Stimulated activated naive CD8-positive, alpha-beta T cell treated with anti-CD3 and anti-CD28 coated beads, Interleukin-15, Interleukin-2, amounts not matched to agents 100 U/mL and 50 U/mL, for 24 hours (primary cell): Measurements from ENCODE around the gene FBXW7.

Source experiments
- ATAC-seq: fragments of 150-1000 bp; cut with Tn5 transposase; one replicate; pipeline ENCODE4 v1.10.0; 2021
- DNase-seq: peaks from one replicate; pipeline ENCODE4 v3.0.0; 2021

FBXW7 gene

DNA sequence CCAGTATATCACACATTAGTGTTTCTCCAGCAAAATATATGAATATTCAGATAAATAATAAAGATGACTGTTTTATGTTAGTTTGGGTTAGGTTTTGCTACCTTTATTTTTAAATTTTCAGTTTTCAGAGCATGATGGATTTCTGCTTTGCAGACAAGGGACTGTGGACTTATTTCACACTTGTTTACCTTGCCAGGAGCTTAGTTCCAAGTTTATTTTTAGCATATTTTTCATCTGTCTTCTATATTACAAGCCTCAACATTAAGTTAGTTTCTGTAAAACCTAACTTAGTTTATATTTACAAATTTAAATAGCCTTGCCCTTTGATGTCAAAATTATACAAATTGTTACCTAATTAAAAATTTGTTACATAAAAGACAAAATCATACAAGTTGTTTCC lies 163.4 kb downstream of the FBXW7 start:
- DNase-seq, result no peak
- no peak for ATAC-seq

GRCh38 chr4:152369902-152370295 lies 166.0 kb downstream of the FBXW7 start:
- no peak for DNase-seq
- no peak for ATAC-seq

GRCh38 chr4:152369203-152369901 lies 166.5 kb downstream of the FBXW7 start:
- ATAC-seq, result no peak

GRCh38 chr4:152368001-152368400 lies 167.9 kb downstream of the FBXW7 start:
- ATAC-seq, result no peak
- DNase-seq, result no peak

More at GRCh38 chr4:152369203-152369901, 166.5 kb downstream of the FBXW7 start:
- DNase-seq, result no peak

GRCh38 chr4:152364883-152365282 lies 171.0 kb downstream of the FBXW7 start:
- ATAC-seq, result no peak
- no peak for DNase-seq

DNA sequence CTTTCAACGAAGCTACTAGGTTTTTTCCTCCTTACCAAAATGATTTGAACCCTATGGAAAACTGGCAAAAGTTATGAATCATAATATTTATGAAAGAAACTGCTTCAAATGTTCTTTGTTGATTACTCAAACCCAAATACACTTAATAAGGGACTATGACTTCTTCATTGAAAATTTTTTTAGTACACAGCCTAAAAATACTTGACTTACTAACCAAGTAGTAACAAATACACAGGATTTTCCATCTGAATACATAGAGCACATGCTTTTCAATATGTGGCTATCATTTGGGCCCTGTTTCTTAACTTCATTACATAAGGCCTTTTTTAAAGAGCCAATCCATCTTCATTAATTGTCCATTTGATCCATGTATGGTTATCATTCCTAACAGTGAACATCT lies 171.5 kb downstream of the FBXW7 start:
- no peak for DNase-seq
- ATAC-seq, result no peak

DNA sequence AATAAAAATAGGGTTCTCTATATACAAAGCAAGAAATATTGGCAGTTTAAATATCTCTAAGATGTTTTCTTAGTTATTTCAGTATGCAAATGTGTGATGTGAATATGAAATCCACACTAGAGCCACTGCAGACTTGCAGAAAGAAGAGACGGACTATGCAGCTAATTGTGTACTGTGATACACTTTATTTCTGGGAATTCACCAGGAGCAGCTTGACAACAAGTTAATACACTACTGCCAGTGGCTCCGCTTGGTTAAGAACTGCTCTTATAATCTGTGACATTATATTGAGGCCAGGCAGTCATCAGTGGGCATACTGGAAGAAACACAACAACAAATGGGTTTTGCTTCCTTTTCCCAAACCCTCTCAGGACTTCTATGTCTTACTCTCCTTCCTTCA lies 172.0 kb downstream of the FBXW7 start:
- no peak for DNase-seq
- no peak for ATAC-seq

- DNase-seq (no peak), ATAC-seq (no peak)
Measured at GRCh38 chr4:152363086-152363485, 172.8 kb downstream of the FBXW7 start.

- ATAC-seq (no peak), DNase-seq (no peak)
Measured at GRCh38 chr4:152360045-152360410, 175.9 kb downstream of the FBXW7 start.

DNA sequence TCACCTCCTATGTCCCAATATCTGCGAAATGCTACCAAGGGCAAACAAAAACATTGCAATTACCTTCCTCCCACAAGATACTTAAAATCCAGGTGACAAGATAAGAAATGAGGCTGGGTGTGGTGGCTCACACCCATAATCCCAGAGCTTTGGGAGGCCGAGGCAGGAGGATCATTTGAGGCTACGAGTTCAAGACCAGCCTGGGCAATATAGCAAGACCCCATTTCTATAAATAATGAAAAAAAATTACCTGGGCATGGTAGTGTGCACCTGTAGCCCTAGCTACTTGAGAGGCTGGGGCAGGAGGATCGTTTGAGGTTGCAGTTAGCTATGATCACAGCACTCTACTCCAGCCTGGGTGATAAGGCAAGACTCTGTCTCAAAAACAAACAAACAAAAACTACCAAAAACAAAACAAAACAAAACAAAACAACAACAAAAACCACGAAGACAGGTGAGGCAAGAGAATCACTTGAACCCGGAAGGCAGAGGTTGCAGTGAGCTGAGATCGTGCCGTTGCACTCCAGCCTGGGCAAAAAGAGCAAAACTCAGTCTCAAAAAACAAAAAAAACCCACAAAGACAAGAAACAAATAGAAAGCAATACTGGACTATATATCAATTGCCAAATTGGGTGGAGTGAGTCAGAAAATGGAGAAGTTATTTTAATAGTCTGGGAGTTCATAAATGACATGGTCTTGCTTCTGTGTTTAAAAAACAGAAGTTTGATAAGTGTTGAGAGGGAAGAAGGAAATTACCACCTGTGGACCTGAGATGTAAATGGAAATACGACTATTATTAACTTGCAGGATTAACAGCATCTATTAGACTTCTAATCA lies 176.5 kb downstream of the FBXW7 start:
- DNase-seq (no peak), ATAC-seq (no peak)

DNA sequence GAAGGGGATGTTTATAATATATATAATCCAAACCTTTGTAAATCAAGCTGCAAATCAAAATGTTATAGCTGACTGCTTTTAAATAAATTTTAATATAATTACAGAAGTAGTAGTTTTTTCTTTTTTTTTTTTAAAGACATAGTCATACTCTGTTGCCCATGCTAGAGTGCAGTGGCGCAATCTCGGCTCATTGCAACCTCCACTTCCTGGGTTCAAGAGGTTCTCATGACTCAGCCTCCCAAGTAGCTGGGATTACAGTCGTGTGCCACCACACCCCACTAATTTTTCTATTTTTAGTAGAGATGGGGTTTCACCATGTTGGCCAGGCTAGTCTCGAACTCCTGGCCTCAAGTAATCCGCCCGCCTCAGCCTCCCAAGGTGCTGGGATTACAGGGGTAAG lies 178.7 kb downstream of the FBXW7 start:
- ATAC-seq, result no peak
- DNase-seq, result no peak

GRCh38 chr4:152356428-152357034 lies 179.4 kb downstream of the FBXW7 start:
- DNase-seq (no peak), ATAC-seq (no peak)

DNA sequence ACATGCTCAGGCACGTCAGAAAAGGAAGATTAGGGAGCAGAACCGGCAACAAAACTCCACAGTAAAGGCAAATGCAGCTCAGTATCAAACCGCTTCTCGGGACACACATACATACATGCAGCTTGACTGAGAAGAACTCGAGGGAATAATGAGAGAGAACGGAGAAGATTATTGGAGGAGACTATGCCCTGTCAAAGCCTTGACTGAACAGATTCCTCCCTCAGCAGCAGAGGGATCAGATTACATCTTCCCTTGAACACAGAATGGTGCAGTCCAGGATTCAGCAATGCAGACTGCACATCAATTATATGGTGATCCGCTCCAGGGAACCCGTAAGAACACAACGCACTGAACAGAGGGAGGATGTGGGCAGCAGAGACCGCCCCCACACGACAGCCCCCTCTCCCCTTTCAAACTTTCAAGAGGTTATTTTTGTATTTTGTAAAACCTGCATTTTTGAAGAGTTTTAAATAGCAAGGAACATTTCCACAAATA lies 183.2 kb downstream of the FBXW7 start:
- DNase-seq, result peak; percentile 4
- ATAC-seq, result peak; percentile 46

GRCh38 chr4:152352215-152352614 lies 183.7 kb downstream of the FBXW7 start:
- ATAC-seq, result no peak
- no peak for DNase-seq

- no peak for DNase-seq
- ATAC-seq, result no peak
Measured at GRCh38 chr4:152351080-152351479, 184.8 kb downstream of the FBXW7 start.

DNA sequence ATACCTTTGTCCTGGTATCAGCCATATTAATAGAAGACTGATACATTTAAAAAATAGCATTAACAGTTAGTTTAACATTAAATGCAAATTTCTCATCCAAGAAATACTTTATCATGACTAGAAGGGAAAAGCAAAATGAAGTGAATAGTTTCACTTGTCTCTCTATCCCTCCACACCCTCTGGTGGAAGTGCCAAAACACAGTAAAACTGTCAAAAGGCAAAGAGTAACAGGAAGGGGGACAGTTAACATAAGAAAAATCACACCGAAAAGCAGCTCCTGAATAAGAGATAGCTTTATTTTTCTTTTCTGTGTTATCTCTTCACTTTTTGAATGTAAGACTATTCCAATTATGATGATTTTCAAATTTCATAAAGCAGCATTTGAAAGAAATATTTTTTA lies 187.2 kb downstream of the FBXW7 start:
- no peak for ATAC-seq

GRCh38 chr4:152346979-152347378 lies 188.9 kb downstream of the FBXW7 start:
- ATAC-seq, result no peak
- no peak for DNase-seq

More for the DNA sequence above, 187.2 kb downstream of the FBXW7 start:
- DNase-seq, result no peak

DNA sequence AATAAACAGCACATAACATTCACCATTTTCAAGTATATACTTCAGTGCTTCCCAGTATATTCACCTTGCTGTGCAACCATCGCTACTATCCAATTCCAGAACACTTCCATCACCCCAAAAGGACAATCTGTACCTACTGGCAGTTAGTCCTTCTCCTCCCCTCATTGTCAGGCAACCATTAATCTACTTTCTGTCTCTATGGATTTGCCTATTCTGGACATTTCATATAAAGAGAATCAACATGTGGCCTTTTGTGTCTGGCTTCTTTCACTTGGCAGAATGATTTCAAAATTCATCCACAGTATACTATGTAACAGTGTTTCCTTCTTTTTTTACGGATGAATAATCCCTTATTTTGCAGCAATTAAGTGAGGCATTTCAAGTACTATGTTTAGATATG lies 189.4 kb downstream of the FBXW7 start:
- ATAC-seq, result no peak
- DNase-seq, result no peak

DNA sequence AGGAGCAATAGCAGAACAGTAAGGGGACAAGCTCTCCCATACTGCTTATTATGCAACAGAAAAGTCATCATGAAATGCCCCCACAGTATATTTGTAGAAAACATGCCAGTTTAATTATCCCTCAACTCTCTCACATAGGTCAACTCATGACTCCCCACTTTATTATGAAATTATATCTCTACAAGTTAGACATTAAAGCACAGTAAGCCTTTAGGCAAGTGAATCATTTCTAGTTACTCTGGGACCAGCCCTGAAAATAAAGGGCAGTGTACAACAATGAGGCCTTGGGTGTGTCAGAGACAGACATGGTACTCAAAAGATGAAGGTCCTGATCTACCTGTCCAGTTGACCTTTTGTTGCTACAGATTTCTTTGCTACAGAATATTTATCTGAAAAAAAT lies 191.9 kb downstream of the FBXW7 start:
- DNase-seq (no peak), ATAC-seq (no peak)

DNA sequence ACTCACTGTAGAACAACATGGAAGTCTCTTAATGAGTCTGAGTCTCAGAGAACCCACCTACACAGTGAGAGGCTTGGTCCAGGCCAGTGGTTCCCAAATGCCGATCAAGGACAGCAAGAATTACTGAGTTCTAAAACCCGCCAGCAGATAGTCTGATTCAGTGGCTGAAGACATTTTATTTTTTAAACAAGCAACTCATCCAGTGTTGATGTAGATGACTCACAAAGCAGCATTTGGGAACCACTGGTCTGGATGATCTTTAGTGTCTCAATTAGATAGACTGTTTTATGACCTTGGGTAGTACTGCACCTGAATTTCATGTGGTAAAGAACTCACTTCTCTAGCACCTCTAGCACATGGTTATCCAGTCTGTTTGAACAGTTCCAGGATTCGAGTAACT lies 193.6 kb downstream of the FBXW7 start:
- no peak for DNase-seq
- ATAC-seq, result peak; percentile 14

DNA sequence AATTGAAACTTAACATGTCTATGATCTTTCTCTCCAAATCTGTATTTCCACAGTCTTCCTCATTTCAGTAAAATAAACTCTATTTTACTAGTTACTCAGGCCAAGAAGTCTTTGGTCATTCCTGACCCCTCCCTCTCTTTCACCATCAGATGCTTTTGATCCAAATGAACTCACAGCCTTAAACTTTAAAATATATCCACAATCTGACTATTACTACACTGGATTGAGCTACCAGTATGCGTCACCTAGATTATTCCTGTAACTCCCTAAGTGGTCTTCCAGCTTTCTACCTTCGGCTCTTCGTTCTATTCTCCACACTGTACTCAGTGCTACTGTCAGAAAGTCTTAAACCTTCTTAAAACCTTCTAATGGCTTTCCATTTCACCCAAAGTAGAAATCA lies 195.1 kb downstream of the FBXW7 start:
- ATAC-seq, result no peak
- no peak for DNase-seq

DNA sequence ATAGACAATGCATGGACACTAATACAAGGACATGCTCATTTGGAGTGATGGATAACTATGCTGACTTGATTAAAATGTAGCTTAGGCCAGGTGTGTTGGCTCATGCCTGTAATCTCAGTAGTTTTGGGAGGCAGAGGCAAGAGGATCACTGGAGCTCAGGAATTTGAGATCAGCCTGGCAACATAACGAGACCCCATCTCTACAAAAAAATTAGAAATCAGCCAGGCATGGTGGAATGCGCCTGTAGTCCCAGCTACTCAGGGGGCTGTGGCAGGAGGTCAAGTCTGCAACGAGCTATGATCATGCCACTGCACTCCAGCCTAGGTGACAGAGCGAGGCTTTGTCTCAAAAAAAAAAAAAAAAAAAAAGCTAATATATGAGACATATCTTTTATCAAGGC lies 196.3 kb downstream of the FBXW7 start:
- DNase-seq (no peak), ATAC-seq (no peak)

DNA sequence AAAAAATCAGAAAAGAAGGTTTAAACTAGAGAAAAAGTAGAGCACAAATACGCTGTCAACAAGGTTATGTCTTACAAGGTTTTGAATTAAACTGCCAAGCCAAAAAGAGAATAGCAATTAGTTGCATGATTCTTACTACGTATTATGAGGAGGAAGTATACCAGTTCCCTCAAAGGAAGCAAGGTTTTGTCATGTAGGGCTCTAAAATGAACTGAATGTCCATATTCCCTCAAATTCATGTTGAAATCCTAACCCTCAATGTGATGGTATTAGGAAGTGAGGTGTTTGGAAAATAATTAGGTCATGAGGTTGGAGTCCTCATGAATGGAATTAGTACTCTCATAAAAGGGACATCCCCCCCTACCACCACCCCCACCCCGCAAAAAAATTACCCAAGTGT lies 201.0 kb downstream of the FBXW7 start:
- DNase-seq, result no peak
- no peak for ATAC-seq
